SK-N-MC (cell line): Measurements from ENCODE around the gene OR10H2.
"Not testable (repeated sequence)": the region's sequence is repeated elsewhere in the genome, so short reads cannot be mapped to it uniquely, and the experiment has no call there.

ENCODE experiments used
- DNase-seq: peaks from one replicate; pipeline ENCODE4 v3.0.0-alpha.2; 2011; ENCODE audit warnings: low read depth, low spot score
- H3K27ac ChIP-seq: fragments of 200-600 bp; sonication (generic); 2 replicates; pipeline ENCODE4 v1.5.1; 2016; ENCODE audit warnings: mixed run types
- H3K36me3 ChIP-seq: fragments of 200-600 bp; sonication (generic); 2 replicates; pipeline ENCODE4 v1.6.1; 2017; ENCODE audit warnings: antibody characterized with exemption, low read length, mixed read lengths; ENCODE audit not compliant: insufficient read depth
- H3K4me3 ChIP-seq: fragments of 200-600 bp; sonication (generic); 2 replicates; pipeline ENCODE4 v1.5.1; 2016
- H3K9ac ChIP-seq: fragments of 200-600 bp; sonication (generic); 2 replicates; pipeline ENCODE4 v1.8.0; 2017; ENCODE audit warnings: mixed run types, mixed read lengths; ENCODE audit not compliant: insufficient read length
- H3K9me3 ChIP-seq: fragments of 200-600 bp; sonication (generic); 2 replicates; pipeline ENCODE4 v1.6.1; 2017; ENCODE audit warnings: low read depth, mild to moderate bottlenecking, antibody characterized with exemption, low read length, moderate library complexity, mixed read lengths
- EZH2 ChIP-seq: fragments of 200-600 bp; sonication (generic); IDR thresholded peaks from one replicate; pipeline ENCODE4 v1.6.1; 2017; ENCODE audit warnings: antibody characterized with exemption
- FOXP2 ChIP-seq: optimal IDR thresholded peaks from 2 replicates; pipeline ENCODE3; 2011; ENCODE audit warnings: mild to moderate bottlenecking, moderate library complexity; ENCODE audit not compliant: insufficient read depth; ENCODE audit errors: extremely low read length, control extremely low read depth
- POLR2AphosphoS5 ChIP-seq: IDR thresholded peaks from 2 replicates; pipeline ENCODE4 v1.6.1; 2012; ENCODE audit warnings: mild to moderate bottlenecking, low read depth, low read length, borderline replicate concordance

The OR10H2 gene

GRCh38 chr19:15737722-15738121, 9.9 kb downstream of the OR10H2 start, which contains the start of gene OR10H3:
TSS of gene OR10H3 (plus strand) at chr19:15737985. CDS start at chr19:15741393, 3,408 bp downstream.
- no peak within 1 kb of the TSS for H3K27ac ChIP-seq
- no peaks in the 10 kb centered on the region for H3K9me3 ChIP-seq
- no peak for DNase-seq
- H3K9ac ChIP-seq, result no peak within 1 kb of the TSS
- H3K4me3 ChIP-seq, result no peak within 1 kb of the TSS
- H3K36me3 ChIP-seq, result no peaks in the 10 kb centered on the region
- TF ChIP-seq FOXP2 (no peak), EZH2 (no peak), POLR2AphosphoS5 (no peak)

GRCh38 chr19:15740785-15741184, 13.0 kb downstream of the OR10H2 start:
- Histone ChIP-seq H3K9ac (no peak overlapping the region), H3K9me3 (no peaks in the 10 kb centered on the region)
- no peak for TF ChIP-seq POLR2AphosphoS5
- no peak for TF ChIP-seq EZH2
- no peak for TF ChIP-seq FOXP2

DNA sequence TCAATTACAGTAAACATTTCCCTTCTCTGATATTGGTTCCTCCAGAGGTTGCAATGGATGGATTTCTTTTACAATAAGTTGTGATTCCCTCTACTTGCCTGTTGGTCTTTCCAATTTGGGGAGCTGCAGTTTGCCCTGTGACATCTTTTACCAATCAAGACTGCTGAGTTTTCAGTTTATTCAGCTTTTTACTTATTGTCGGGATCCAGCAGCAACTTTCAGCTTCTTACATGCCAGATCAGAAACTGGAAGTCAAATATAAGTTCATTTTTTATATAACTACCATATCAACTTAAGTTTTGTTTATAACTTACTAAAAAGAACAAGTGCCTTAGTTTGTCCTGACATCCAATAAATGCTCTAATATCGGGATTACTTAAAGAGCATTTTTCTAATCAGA, 20.4 kb downstream of the OR10H2 start:
- peak; percentile 90 for TF ChIP-seq EZH2
- TF ChIP-seq POLR2AphosphoS5, result no peak
- Histone ChIP-seq H3K9ac (no peak overlapping the region), H3K4me3 (no peak overlapping the region), H3K27ac (no peak overlapping the region), H3K9me3 (no peaks in the 10 kb centered on the region), H3K36me3 (no peaks in the 10 kb centered on the region)
- no peak for DNase-seq

More at GRCh38 chr19:15740785-15741184, 13.0 kb downstream of the OR10H2 start:
- DNase-seq, result no peak
- Histone ChIP-seq H3K27ac (no peak overlapping the region), H3K4me3 (no peak overlapping the region), H3K36me3 (no peaks in the 10 kb centered on the region)

GRCh38 chr19:15758379-15758778, 30.6 kb downstream of the OR10H2 start:
- H3K4me3 ChIP-seq, result no peak overlapping the region

DNA sequence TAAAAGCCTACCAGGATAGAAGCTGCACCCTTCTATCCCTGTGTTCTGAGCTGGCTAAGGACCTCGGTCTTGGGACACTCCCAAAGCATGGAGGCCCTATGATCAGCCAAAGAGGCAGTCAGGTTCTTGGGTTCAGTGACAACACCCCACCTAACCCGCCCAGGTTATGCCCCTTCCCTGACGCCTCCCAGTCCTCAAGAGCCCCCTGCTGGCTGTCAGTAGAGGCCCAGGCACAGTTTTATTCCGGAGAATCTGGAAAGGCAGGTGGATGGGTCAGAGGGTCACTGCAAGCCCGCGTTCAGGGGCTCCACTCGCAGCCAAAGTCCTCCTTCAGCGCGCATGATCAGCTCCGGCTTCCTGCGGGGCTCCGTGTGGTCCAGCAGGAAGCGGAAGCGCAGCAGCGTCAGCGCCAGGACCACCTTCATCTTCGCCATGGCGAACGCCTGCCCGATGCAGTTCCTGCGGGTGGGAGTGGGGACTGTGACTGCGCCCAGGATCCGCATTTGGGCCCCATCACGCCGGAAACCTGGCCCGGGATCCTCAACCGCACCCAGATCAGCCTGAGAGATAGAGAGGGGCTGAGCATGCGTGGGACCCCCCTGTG, 32.2 kb downstream of the OR10H2 start:
- H3K36me3 ChIP-seq, result no peaks in the 10 kb centered on the region
- no peak overlapping the region for H3K9ac ChIP-seq
- no peak for DNase-seq
- no peak overlapping the region for H3K4me3 ChIP-seq
- no peaks in the 10 kb centered on the region for H3K9me3 ChIP-seq
- TF ChIP-seq POLR2AphosphoS5, result no peak
- no peak for TF ChIP-seq EZH2
- TF ChIP-seq FOXP2, result no peak
- no peak overlapping the region for H3K27ac ChIP-seq

More at GRCh38 chr19:15758379-15758778, 30.6 kb downstream of the OR10H2 start:
- no peak overlapping the region for H3K27ac ChIP-seq
- H3K9me3 ChIP-seq, result no peaks in the 10 kb centered on the region
- H3K36me3 ChIP-seq, result no peaks in the 10 kb centered on the region
- DNase-seq, result no peak
- TF ChIP-seq POLR2AphosphoS5, result no peak
- no peak for TF ChIP-seq EZH2
- TF ChIP-seq FOXP2, result no peak
- H3K9ac ChIP-seq, result no peak overlapping the region

DNA sequence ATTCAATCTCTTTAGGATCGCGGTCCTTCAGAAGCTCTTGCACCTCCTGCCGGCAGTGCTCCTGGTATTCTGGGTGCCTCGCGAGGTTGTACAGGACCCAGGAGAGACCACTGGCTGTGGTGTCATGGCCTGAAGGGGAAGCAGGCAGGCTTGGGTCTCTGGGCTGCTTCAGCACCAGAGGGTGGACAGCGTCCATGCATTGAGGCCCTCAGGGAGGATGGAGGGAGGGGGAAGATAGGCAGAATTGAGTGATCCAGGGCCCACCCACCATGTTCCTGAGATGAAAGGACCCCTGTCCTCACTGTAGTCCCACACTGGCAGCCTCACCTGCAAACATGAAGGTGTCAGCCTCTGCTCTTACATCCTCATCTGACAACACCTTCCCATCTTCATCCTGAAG, 41.8 kb downstream of the OR10H2 start:
- no peak overlapping the region for H3K9ac ChIP-seq
- H3K4me3 ChIP-seq, result no peak overlapping the region
- H3K36me3 ChIP-seq, result no peaks in the 10 kb centered on the region
- no peak overlapping the region for H3K27ac ChIP-seq
- TF ChIP-seq POLR2AphosphoS5 (no peak), FOXP2 (no peak)
- no peaks in the 10 kb centered on the region for H3K9me3 ChIP-seq
- DNase-seq, result no peak

- not testable (repeated sequence) for H3K9me3 ChIP-seq, H3K27ac ChIP-seq, H3K9ac ChIP-seq, H3K4me3 ChIP-seq, H3K36me3 ChIP-seq, DNase-seq
Measured at GRCh38 chr19:15774159-15774558, 46.3 kb downstream of the OR10H2 start.

GRCh38 chr19:15775249-15775648, 47.4 kb downstream of the OR10H2 start:
- no peak for DNase-seq
- H3K4me3 ChIP-seq, result no peak overlapping the region
- no peaks in the 10 kb centered on the region for H3K36me3 ChIP-seq
- TF ChIP-seq POLR2AphosphoS5 (no peak), FOXP2 (no peak)
- no peaks in the 10 kb centered on the region for H3K9me3 ChIP-seq
- H3K9ac ChIP-seq, result no peak overlapping the region
- H3K27ac ChIP-seq, result no peak overlapping the region

DNA sequence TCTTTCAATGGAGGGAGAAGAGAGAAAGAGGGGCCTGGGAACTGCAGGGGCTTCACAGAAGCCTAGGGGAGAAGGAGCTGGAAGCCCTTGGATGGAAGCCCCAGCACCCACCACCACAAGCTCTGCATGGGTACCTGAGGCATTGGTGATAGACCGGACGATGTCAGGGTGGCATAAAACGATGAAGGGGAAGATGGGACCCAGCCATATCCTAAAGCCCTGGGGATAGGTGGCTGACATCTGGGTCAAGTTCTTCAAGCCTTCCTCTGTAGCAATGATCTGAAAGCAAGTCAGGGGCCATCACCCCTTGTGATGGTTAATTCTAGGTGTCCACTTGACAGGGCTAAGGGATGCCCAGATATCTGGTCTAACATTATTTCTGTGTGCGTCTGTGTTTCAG, 48.4 kb downstream of the OR10H2 start:
- no peak overlapping the region for H3K27ac ChIP-seq
- no peaks in the 10 kb centered on the region for H3K9me3 ChIP-seq
- no peak overlapping the region for H3K9ac ChIP-seq
- TF ChIP-seq POLR2AphosphoS5 (no peak), EZH2 (no peak), FOXP2 (no peak)
- no peaks in the 10 kb centered on the region for H3K36me3 ChIP-seq
- no peak overlapping the region for H3K4me3 ChIP-seq
- DNase-seq, result no peak
